HG02763 (cell line): ENCODE data around the gene EEF1AKMT3.

Experiments
- ATAC-seq: cut with Tn5 transposase; IDR thresholded peaks from one replicate; pipeline ENCODE4 v1.9.1; 2021; ENCODE audit warnings: mild to moderate bottlenecking, moderate library complexity; ENCODE audit not compliant: unreplicated experiment

The EEF1AKMT3 gene

GRCh38 chr12:57772429-57773322 is at the start of gene EEF1AKMT3:
Gene EEF1AKMT3 (plus strand): TSS chr12:57772614. CDS start chr12:57772725, 111 bp downstream.
- ATAC-seq = peak; percentile 28

- no peak for ATAC-seq
These were observed 49.4 kb upstream of the EEF1AKMT3 start for GRCh38 chr12:57722716-57723629.

- ATAC-seq = no peak
These were observed 48.8 kb upstream of the EEF1AKMT3 start for GRCh38 chr12:57723630-57723962.

GRCh38 chr12:57724003-57724935 is 48.1 kb upstream of the EEF1AKMT3 start:
- no peak for ATAC-seq

GRCh38 chr12:57724936-57725740 is 47.3 kb upstream of the EEF1AKMT3 start:
- ATAC-seq = no peak

GRCh38 chr12:57725851-57726150 is 46.6 kb upstream of the EEF1AKMT3 start:
- no peak for ATAC-seq

GRCh38 chr12:57726151-57726883 is 46.1 kb upstream of the EEF1AKMT3 start:
- ATAC-seq = no peak

GRCh38 chr12:57726884-57727757 is 45.3 kb upstream of the EEF1AKMT3 start:
- ATAC-seq = no peak

GRCh38 chr12:57727758-57728395 is 44.5 kb upstream of the EEF1AKMT3 start:
- ATAC-seq = no peak

- no peak for ATAC-seq
These were observed 43.0 kb upstream of the EEF1AKMT3 start for GRCh38 chr12:57729321-57729844.

GRCh38 chr12:57730336-57731067 is 41.9 kb upstream of the EEF1AKMT3 start:
- no peak for ATAC-seq

- no peak for ATAC-seq
These were observed 40.9 kb upstream of the EEF1AKMT3 start for GRCh38 chr12:57731411-57732080.

- ATAC-seq = no peak
These were observed 40.1 kb upstream of the EEF1AKMT3 start for GRCh38 chr12:57732270-57732669.

- no peak for ATAC-seq
These were observed 39.5 kb upstream of the EEF1AKMT3 start for GRCh38 chr12:57732726-57733593.

GRCh38 chr12:57733928-57734327 is 38.5 kb upstream of the EEF1AKMT3 start:
- no peak for ATAC-seq
